ENCODE measurements around the gene CGB1.
"Not testable (repeated sequence)": the region's sequence is repeated elsewhere in the genome, so short reads cannot be mapped to it uniquely, and the experiment has no call there.

The CGB1 gene

DNA sequence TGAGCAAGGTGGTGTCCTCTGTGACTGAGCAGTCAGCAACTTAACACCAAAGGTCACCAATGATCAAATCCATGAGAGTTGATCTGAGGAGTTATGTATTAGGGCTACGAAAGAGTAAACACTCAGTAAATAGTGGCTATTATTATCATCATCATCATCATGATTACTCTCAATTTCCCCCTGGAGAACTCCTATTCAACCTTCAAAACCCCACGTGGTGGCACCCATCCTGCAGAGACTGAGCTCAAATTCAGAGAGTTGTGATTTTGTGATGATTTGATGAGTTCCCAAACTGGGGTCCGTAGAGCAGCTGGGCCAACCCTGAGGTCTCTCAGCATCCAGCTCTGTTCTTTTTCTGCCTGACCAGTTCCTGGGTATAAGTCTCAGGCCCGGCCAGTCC is 13.1 kb upstream of the CGB1 start:
- ATAC-seq (ENCODE audit: insufficient read depth, low read depth); H3K4me2 ChIP-seq (ENCODE audit: insufficient read depth, low read length); H3K9me3 ChIP-seq (ENCODE audit: insufficient read depth, low read length, severe bottlenecking); H3K27me3 ChIP-seq (ENCODE audit: insufficient read depth, low read length, poor library complexity); H2AFZ ChIP-seq (ENCODE audit: low read depth, low read length); H3K9ac ChIP-seq (ENCODE audit: low read depth, low read length); H3K4me1 ChIP-seq (ENCODE audit: insufficient read depth, low read length); H3K4me3 ChIP-seq (ENCODE audit: low read depth in 1 of 2, low read length in 2 of 2); H3K36me3 ChIP-seq (ENCODE audit: insufficient read depth, low read length); DNase-seq; H3K27ac ChIP-seq (ENCODE audit: low read length); H3K79me2 ChIP-seq (ENCODE audit: insufficient read depth, low read length); H4K20me1 ChIP-seq (ENCODE audit: insufficient read depth, low read length): not testable (repeated sequence)

DNA sequence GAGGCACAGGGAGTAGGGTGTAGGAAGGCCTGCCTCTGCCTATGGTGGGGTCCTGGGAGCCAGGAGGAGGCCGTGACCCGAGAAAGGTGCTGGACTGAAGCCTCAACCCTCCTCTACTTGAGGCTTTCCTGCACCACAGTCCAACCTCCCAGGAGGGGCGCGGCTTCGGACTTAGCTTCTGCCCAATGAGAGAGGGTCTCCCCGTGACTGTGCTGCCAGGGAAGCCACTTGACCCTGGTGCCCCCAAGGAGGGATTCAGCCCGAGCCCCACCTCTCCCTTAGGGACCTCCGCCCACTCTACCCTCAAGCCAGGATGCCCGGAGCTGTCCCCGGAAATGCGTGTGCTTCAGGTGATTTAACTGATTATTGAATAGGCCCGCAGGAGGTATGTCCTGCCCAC is 12.3 kb upstream of the CGB1 start, which contains the start of gene CGB8:
Gene CGB8, minus strand, starts transcription at position 101 of the 400 bp plus-strand sequence. CDS start 372 bp downstream, outside the sequence.
- not testable (repeated sequence) for H4K20me1 ChIP-seq (ENCODE audit: insufficient read depth, low read length); H3K9ac ChIP-seq (ENCODE audit: low read depth, low read length); H2AFZ ChIP-seq (ENCODE audit: low read depth, low read length); H3K36me3 ChIP-seq (ENCODE audit: insufficient read depth, low read length); H3K79me2 ChIP-seq (ENCODE audit: insufficient read depth, low read length); H3K4me2 ChIP-seq (ENCODE audit: insufficient read depth, low read length); H3K27ac ChIP-seq (ENCODE audit: low read length); H3K4me1 ChIP-seq (ENCODE audit: insufficient read depth, low read length); DNase-seq; H3K9me3 ChIP-seq (ENCODE audit: insufficient read depth, low read length, severe bottlenecking); H3K4me3 ChIP-seq (ENCODE audit: low read depth in 1 of 2, low read length in 2 of 2); H3K27me3 ChIP-seq (ENCODE audit: insufficient read depth, low read length, poor library complexity); ATAC-seq (ENCODE audit: insufficient read depth, low read depth)

DNA sequence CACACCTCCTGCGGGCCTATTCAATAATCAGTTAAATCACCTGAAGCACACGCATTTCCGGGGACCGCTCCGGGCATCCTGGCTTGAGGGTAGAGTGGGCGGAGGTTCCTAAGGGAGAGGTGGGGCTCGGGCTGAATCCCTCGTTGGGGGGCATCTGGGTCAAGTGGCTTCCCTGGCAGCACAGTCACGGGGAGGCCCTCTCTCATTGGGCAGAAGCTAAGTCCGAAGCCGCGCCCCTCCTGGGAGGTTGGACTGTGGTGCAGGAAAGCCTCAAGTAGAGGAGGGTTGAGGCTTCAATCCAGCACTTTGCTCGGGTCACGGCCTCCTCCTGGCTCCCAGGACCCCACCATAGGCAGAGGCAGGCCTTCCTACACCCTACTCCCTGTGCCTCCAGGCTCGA is 6.9 kb upstream of the CGB1 start, which contains the start of gene CGB5:
Gene CGB5, plus strand, starts transcription at position 301 of the 400 bp plus-strand sequence. CDS start 362 bp downstream, outside the sequence.
- not testable (repeated sequence) for H2AFZ ChIP-seq (ENCODE audit: low read depth, low read length); H3K4me3 ChIP-seq (ENCODE audit: low read depth in 1 of 2, low read length in 2 of 2); H3K9me3 ChIP-seq (ENCODE audit: insufficient read depth, low read length, severe bottlenecking); H3K36me3 ChIP-seq (ENCODE audit: insufficient read depth, low read length); H3K27me3 ChIP-seq (ENCODE audit: insufficient read depth, low read length, poor library complexity); H3K79me2 ChIP-seq (ENCODE audit: insufficient read depth, low read length); H3K4me2 ChIP-seq (ENCODE audit: insufficient read depth, low read length); H3K9ac ChIP-seq (ENCODE audit: low read depth, low read length); H3K27ac ChIP-seq (ENCODE audit: low read length); DNase-seq; H4K20me1 ChIP-seq (ENCODE audit: insufficient read depth, low read length); ATAC-seq (ENCODE audit: insufficient read depth, low read depth); H3K4me1 ChIP-seq (ENCODE audit: insufficient read depth, low read length)

DNA sequence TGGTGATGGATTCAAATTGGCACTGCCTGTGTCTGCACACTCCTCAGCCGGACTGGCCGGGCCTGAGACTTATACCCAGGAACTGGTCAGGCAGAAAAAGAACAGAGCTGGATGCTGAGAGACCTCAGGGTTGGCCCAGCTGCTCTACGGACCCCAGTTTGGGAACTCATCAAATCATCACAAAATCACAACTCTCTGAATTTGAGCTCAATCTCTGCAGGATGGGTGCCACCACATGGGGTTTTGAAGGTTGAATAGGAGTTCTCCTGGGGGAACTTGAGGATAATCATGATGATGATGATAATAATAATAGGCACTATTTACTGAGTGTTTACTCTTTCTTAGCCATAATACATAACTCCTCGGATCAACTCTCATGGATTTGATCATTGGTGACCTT is 6.0 kb upstream of the CGB1 start:
- H3K27me3 ChIP-seq (ENCODE audit: insufficient read depth, low read length, poor library complexity); H3K9ac ChIP-seq (ENCODE audit: low read depth, low read length); H3K4me3 ChIP-seq (ENCODE audit: low read depth in 1 of 2, low read length in 2 of 2); H3K36me3 ChIP-seq (ENCODE audit: insufficient read depth, low read length); H3K27ac ChIP-seq (ENCODE audit: low read length); H3K79me2 ChIP-seq (ENCODE audit: insufficient read depth, low read length); ATAC-seq (ENCODE audit: insufficient read depth, low read depth); H3K4me1 ChIP-seq (ENCODE audit: insufficient read depth, low read length); H4K20me1 ChIP-seq (ENCODE audit: insufficient read depth, low read length); DNase-seq; H3K4me2 ChIP-seq (ENCODE audit: insufficient read depth, low read length); H2AFZ ChIP-seq (ENCODE audit: low read depth, low read length); H3K9me3 ChIP-seq (ENCODE audit: insufficient read depth, low read length, severe bottlenecking): not testable (repeated sequence)

DNA sequence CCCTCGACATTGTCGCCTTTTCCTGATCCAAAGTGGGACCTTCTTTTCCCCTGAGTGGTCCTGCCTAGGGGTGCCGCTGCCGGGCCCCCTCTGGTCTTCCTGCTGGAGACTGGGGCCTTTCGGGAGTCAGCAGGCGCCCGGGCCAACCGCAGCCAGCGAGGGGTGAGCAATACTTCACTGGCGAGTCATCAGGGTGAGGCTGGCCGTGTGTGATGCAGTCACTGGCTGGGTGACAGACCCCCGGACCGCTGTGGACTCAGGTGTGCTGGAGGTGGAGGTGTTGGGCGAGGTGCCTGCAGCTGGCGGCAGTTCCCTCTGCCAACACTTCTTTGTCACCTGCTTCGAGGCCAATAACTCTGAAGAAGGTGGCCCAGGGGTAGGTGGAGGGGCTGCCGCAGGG is 5.5 kb upstream of the CGB1 start:
- DNase-seq (no peak), ATAC-seq (ENCODE audit: insufficient read depth, low read depth) (no peak)
- H3K4me2 ChIP-seq (ENCODE audit: insufficient read depth, low read length): no peak overlapping the region
- H3K4me1 ChIP-seq (ENCODE audit: insufficient read depth, low read length): no peaks in the 10 kb centered on the region
- no peak overlapping the region for H3K9ac ChIP-seq (ENCODE audit: low read depth, low read length)
- H3K36me3 ChIP-seq (ENCODE audit: insufficient read depth, low read length): no peaks in the 10 kb centered on the region
- no peak overlapping the region for H3K27ac ChIP-seq (ENCODE audit: low read length)
- no peak for TF ChIP-seq EZH2 (IDR thresholded peaks at IDR 0.05; ENCODE audit: borderline replicate concordance, low read depth, low read length, severe bottlenecking)
- TF ChIP-seq, protein P1, sequence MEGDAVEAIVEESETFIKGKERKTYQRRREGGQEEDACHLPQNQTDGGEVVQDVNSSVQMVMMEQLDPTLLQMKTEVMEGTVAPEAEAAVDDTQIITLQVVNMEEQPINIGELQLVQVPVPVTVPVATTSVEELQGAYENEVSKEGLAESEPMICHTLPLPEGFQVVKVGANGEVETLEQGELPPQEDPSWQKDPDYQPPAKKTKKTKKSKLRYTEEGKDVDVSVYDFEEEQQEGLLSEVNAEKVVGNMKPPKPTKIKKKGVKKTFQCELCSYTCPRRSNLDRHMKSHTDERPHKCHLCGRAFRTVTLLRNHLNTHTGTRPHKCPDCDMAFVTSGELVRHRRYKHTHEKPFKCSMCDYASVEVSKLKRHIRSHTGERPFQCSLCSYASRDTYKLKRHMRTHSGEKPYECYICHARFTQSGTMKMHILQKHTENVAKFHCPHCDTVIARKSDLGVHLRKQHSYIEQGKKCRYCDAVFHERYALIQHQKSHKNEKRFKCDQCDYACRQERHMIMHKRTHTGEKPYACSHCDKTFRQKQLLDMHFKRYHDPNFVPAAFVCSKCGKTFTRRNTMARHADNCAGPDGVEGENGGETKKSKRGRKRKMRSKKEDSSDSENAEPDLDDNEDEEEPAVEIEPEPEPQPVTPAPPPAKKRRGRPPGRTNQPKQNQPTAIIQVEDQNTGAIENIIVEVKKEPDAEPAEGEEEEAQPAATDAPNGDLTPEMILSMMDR (IDR thresholded peaks at IDR 0.05; ENCODE audit: borderline replicate concordance, extremely low read depth, low read length, poor library complexity, severe bottlenecking): no peak
- no peaks in the 10 kb centered on the region for H3K9me3 ChIP-seq (ENCODE audit: insufficient read depth, low read length, severe bottlenecking)
- no peak overlapping the region for H2AFZ ChIP-seq (ENCODE audit: low read depth, low read length)
- no peak overlapping the region for H3K4me3 ChIP-seq (ENCODE audit: low read depth in 1 of 2, low read length in 2 of 2)
- no peaks in the 10 kb centered on the region for H3K27me3 ChIP-seq (ENCODE audit: insufficient read depth, low read length, poor library complexity)
- H4K20me1 ChIP-seq (ENCODE audit: insufficient read depth, low read length): no peaks in the 10 kb centered on the region
- no peaks in the 10 kb centered on the region for H3K79me2 ChIP-seq (ENCODE audit: insufficient read depth, low read length)

DNA sequence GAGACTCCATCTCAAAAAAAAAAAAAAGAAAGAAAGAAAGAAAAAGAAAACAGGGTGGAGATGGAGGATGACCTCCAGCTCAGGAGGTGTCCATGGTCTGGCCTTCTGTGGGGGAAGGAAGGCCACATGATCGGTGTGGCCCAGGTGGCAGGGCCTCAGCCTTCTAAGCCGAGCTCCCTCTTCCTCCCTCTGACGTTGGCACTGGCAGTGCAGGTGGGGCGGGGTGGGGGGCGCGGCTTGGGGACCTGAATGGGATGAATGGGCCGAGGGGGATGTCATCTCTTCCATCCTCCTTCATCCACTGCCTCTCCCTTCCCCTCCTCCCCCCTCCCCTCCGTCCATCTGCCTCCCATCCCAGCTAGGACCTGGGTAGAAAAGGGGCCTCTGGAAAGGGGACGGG is 3.0 kb upstream of the CGB1 start:
- H3K9me3 ChIP-seq (ENCODE audit: insufficient read depth, low read length, severe bottlenecking); ATAC-seq (ENCODE audit: insufficient read depth, low read depth); H3K4me1 ChIP-seq (ENCODE audit: insufficient read depth, low read length); H3K79me2 ChIP-seq (ENCODE audit: insufficient read depth, low read length); H2AFZ ChIP-seq (ENCODE audit: low read depth, low read length); H3K9ac ChIP-seq (ENCODE audit: low read depth, low read length); H3K27me3 ChIP-seq (ENCODE audit: insufficient read depth, low read length, poor library complexity); H3K27ac ChIP-seq (ENCODE audit: low read length); H3K4me3 ChIP-seq (ENCODE audit: low read depth in 1 of 2, low read length in 2 of 2); DNase-seq; H3K36me3 ChIP-seq (ENCODE audit: insufficient read depth, low read length); H3K4me2 ChIP-seq (ENCODE audit: insufficient read depth, low read length); H4K20me1 ChIP-seq (ENCODE audit: insufficient read depth, low read length): not testable (repeated sequence)

DNA sequence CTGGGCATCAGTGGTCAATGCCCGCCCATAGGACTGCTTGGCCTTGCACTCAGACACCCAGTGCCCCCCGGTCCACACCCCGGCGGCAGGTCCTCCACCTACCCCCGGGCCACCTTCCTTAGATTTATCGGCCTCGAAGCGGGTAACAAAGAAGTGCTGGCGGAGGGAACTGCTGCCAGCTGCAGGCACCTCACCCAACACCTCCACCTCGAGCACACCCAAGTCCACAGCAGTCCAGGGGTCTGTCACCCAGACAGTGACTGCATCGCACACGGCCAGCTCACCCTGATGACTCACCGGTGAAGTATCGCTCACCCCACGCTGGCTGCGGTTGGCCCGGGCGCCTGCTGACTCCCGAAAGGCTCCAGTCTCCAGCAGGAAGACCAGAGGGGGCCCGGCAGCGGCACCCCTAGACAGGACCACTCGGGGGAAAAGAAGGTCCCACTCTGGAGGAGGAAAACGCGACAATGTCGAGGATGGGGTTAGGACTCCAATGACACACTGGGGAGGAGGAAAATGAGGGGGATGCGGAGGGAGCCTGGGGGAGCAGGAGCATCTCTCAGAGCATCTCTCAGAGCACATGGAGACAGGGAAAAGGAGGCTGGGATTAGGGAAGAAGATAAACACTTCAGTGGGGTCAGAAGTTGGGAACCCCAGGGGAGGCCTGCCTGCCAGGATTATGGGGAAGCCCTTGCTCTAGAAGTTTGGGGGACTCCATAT is 2.0 kb upstream of the CGB1 start:
- not testable (repeated sequence) for H4K20me1 ChIP-seq (ENCODE audit: insufficient read depth, low read length); H2AFZ ChIP-seq (ENCODE audit: low read depth, low read length); H3K9ac ChIP-seq (ENCODE audit: low read depth, low read length); H3K36me3 ChIP-seq (ENCODE audit: insufficient read depth, low read length); H3K79me2 ChIP-seq (ENCODE audit: insufficient read depth, low read length); H3K4me2 ChIP-seq (ENCODE audit: insufficient read depth, low read length); H3K9me3 ChIP-seq (ENCODE audit: insufficient read depth, low read length, severe bottlenecking); DNase-seq; H3K27me3 ChIP-seq (ENCODE audit: insufficient read depth, low read length, poor library complexity); H3K4me3 ChIP-seq (ENCODE audit: low read depth in 1 of 2, low read length in 2 of 2); ATAC-seq (ENCODE audit: insufficient read depth, low read depth); H3K4me1 ChIP-seq (ENCODE audit: insufficient read depth, low read length); H3K27ac ChIP-seq (ENCODE audit: low read length)

Data from DND-41 (cell line).